GM19043 (cell line): ENCODE results near the gene EPS8L3.
"Not testable (repeated sequence)": the region's sequence is repeated elsewhere in the genome, so short reads cannot be mapped to it uniquely, and the experiment has no call there.

Experiments used
- ATAC-seq: cut with Tn5 transposase; IDR thresholded peaks from one replicate; pipeline ENCODE4 v1.9.1; 2021; ENCODE audit warnings: low read depth; ENCODE audit not compliant: unreplicated experiment

EPS8L3 gene

DNA sequence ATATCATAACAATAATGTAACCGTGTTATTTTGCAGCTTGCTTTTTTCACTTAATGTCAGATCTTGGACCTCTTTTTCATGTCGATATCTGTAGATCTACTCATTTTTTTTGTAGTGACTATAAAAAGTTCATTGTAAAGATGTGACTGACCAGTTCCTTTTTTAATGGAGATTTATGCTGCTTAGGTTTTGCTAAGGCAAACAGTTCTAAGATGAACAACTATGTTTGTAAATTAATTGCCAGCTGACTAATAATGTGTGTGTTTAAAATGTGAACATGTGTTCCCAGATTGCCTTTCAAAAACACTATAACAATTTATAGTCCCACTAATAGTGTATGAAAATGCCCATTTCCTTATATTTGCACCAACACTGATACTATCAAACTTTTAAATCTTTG lies 18.1 kb upstream of the EPS8L3 start:
- ATAC-seq = no peak

DNA sequence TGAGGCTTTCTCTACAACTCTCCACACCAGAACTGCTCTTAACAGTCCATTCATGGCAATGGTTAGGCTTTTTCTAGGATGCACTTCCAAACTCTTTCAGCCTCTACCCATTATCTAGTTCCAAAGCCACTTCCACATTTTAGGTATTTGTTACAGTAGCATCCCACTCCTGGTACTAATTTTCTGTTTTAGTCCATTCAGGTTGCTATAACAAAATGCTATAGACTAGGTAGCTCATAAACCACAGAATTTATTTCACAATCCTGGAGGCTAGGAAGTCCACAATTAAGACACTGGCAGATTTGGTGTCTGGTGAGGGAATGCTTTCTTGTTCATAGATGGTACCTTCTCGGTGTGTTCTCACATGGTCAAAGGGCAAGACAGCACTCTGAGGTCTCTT lies 17.3 kb upstream of the EPS8L3 start:
- ATAC-seq = no peak

DNA sequence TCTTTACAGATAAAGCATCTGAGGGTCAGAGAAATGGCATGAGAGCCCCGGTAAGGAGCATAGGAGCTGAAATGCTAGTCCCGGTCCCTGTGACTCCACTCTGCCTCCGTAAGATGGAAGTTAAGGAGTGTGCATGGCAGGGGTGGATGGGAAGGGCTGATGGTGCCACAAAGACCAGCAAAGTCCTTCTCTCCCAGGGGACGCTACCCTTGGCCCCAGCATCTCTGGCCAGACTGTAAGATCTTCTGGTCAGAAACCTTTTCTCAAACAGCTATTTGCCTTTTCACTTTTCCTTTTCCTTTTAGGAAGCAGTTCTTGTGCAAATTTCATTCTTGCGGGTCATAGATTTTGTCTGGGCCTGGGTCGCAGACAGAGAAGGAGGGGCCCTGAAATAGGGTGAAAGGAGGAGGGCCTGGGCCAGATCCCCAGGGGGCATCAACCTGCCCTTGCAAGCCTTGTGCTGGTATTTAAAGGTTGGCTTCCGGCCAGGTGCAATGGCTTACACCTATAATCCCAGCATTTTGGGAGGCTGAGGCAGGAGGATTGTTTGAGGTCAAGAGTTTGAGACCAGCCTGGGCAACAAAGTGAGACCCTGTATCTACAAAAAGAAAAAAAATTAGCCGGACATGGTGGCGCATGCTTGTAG lies 14.4 kb upstream of the EPS8L3 start:
- ATAC-seq = no peak

DNA sequence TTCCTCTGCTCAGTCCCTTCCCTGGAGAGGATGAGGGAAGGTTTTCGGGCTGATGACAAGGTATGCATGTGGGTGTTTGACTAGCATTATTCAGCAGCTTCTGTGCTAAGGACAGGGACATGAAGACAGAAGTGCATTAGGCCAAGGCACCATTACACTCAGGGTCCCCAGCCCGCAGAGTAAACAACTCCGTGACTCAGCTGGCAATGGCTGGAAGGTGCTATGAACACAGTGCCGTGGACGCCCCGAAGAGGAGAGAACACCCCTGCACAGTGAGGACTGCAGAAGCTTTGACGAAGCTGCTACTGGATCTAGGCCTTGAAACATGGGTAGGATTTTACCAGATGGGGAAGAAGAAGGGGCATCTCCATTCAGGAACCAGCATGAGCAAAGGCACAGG lies 13.7 kb upstream of the EPS8L3 start:
- ATAC-seq = no peak

DNA sequence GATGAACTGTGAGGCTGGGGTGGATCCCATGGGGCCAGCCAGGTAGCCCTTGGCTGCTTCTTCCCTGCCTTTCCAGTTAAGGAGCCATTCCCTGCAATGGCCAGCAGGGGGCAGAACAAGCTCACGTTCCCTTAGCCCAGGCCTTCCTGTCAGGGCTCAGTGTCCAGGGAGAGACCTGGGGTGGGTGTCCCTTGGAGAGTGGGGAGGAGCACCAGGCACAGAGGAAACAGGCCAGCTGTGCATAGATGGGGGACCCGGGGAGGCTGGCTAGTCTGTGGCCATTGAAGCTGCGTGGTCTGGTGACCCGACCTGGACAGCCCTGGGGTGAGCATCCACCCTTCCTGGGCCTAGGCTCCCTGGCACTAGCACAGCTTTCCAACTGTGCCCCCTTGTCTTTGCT lies 13.2 kb upstream of the EPS8L3 start:
- ATAC-seq = peak; percentile 68

DNA sequence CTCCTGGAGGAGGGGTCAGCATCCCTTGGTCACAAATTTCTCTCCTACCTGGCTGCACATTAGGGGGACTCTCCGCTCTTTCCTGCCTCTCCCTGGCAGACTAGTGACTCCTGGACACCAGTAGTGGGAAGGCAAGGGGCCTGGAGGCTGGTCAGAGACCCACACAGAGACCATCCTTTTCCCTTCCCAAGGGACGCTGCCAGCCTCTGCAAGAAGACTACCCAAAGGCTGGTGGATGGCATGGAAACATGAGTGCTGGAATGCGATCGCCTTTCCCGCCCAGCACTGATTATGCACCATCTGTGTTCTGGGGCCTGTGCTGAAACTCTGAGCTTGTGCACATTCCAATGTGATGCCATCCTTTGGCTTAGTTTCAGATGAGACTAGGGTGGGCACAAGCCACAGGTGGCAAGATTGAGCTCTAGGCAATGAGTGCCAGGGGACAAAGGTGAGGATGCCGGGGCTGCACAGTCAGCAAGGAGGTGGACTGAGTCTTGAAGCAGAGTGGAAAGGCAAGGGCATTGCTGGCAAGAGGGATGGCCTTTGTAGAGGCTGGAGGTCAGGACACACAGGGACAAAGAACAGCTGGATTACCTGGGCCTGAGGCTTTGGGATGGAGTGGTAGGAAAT lies 12.6 kb upstream of the EPS8L3 start:
- ATAC-seq = no peak

DNA sequence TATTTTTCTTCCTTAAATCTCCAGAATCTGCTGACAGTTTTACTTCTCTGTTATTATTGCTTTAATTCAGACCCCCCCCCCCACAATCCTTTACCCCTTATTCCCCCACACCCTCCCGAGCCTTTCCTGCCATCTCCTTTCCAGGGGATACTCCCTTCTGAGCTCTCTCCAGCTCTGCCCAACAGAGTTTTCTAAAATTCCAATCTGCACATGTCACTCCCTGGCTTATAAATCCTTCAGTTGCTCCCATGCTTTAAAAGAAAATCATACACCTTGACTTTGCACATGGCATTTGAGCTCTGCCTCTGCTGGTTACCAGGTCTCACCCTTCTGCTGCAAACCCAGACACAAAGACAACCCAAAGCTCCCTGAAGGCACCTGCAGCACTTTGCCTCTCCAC lies 11.7 kb upstream of the EPS8L3 start:
- no peak for ATAC-seq

DNA sequence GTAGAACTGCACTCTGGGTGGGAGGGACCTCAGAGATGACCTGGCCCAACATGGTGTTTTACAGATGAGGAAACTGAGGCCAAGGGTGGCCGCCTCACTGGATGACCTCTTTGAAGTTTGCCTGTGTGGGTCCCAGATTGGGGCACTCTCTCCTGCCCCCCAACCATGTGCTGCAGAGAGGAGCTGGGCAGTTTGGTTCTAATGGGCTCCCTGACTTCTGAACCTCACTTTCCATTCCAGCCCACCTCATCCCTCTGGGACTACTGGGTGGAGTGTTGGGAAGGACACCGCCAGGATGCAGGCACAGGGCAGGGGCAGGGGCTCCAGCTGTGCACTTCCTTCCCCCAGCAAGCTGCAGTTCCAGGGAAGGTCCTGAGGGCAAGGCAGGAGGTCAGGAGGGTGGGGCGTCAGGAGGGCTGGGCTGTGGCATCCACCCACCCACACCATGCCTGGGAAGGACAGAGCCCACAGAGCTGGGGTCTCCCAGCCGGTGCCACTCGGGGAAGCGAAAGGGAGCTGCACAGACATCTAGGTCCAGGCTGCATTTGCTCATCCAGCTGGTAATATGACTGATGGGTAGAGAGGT lies 10.3 kb upstream of the EPS8L3 start:
- ATAC-seq = no peak

DNA sequence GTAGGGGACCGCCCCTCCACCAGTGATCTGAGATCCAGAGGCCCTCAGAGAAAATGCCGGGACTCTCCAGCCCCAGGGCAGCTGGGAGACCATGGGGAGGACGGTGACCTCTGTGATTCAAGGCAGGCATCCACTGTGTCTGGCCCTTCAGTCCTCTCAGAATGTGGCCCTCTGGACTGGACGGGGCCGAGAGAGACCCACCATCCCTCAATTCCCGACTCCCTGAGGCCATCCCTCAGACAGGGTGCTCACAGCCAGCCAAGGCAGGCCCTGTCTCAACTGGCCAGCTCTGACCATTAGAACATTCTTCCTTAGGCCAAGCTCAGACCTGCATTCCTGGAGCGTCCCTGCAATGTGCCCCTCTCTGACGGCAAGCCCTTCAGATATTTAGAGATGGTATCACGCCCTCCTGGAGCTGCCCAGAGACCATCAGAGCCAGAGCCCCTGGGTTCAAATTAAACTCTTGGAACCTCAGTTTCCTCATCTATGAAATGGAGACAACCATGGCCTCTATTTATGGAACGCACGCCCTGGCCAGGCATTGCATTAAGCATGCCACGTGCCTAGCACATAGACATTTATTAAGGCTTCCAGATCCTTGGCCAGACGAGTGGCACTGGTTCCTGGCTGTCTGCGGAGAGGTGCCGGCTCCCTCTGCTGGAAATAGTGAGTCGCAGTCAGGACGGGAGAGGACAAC lies 9.6 kb upstream of the EPS8L3 start:
- no peak for ATAC-seq

DNA sequence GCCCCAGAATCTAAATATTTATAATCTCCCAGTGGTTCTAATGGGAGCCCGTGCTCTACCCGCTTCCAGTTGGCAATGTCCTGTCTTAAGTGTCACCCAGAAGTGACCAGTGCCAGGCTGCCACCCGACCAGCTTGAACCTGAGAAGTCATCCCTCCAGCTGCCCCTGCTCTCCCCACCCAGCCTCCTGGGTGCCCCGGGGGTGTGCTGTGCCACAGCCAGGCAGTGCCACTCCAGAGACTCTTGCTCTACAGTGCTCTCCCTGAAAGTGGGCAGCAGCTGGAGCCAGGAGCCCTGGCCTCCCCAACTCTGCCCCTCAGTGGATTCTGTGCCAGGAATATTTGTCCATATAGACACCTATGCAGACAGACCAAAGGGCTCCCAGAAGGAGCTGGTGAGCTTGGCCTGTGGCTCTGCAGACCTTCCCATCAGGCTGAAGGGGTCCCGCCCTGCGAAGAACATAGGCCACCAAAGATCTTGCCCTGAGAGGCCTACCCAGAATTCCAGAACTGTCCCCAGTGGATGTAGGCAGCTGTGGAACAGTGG lies 9.0 kb upstream of the EPS8L3 start:
- ATAC-seq = no peak

DNA sequence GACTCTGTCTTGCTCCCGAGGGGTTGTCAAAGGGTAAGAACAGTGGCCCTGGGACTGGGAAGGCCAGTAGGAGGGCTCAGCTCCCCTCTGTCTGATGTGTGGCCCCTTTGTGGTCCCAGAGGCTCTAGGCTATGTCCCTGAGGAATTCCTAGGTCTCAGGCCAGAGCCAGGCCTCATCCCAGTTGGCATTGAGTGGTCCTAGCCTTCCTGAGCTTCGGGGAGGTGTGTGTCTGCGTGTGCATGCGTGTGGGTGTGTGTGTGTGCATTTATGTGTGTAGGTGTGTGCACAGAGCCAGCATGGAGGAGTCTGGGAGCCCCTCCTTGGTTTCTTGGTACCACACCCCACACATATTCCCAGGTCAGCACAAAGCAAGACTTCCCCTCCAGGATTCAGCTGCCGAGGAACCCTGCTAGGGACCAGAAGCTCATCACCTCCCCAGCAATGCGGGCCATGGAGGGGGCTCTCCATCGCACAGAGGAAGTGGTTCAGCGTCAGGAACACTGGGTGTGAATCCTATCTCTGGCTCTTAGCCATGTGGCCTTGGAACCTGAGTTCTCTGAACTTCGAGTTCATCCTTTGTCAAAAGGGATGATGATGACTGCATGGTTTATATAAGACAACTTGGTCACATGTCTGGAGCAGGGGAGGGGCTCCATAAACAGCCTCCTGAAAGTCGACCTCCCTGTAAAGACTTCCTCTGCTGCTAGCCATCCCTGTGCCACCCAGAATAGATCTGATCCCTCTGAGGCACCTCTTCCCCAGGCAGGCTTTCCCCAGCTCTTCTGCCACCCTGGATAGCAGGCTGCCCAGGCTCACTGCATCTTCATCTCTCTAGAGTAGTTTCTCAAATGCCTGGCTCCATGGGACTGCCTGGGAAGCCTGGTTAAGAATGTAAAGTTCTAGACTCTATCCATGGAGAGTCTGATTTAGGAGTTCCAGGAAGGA lies 8.3 kb upstream of the EPS8L3 start:
- no peak for ATAC-seq

DNA sequence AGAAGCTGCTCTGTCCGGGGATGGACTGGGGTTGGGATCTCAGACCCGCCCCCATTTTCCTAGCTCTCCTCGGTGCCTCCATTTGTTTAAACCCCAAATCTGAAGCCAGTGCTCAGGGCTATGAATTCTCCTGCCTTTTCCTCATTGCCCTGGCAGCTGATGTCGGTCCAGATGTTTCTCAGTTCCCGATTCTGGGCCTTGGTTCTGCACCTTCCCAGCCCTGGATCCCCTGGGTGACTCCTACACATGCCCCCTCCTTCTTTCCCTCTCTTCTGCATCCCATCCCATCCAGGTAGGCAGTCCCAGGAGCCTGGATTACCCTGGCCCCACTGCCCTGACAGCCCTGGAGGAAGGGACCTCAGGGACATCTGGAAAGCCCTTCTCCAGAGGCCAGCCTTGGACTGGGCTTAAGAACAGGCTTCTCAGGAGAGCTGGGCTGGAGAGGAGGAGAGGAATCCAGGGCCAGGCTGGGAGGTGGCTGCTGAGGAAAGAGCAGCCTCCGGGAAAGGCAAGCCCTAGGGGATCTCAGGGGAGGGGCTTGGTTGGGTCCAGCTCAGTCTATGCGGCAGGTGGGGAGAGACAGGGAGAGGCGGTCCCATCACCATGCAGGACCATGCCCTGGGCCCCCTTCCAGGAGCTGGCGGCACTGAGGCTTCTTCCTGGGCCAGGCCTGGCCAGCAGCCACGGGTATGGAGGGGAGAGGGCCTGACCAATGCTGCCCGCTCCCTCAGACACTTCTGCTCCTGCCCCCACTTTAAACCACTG lies 6.8 kb upstream of the EPS8L3 start:
- no peak for ATAC-seq

DNA sequence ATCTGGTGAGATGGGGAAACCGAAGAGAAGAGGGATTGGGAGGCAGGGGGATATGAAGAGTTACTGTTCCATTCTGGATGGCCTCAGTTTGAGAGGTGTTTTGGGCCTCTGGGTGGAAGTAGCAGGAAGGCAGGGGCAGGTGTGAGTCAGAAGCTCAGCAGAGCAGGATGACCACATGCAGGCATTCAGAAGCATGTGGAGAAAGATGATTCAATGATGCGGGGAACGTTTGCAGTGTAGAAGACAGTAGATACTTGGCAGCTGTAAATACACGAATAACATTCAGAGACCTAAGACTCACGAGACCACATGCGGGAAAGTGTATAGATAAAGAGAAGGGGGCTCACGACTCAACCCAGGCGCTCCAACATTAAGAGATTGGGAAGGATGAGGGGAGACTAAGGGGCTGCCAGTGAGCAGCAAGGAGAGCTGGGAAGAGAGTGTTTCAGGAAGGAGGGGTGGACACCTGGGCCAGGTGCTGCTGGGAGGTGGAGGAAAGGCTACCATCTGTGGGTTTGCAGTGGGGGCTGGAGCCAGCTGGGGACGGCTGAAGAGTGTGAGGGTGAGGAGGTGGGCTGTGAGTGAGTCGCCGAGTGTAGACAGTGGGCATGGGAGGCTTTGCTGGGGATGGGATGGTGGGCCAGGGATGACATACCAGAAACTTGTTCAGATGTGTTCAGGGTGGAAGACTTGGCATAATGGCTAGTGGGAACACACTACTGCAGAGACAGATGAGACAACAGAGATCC lies 5.8 kb upstream of the EPS8L3 start:
- no peak for ATAC-seq

DNA sequence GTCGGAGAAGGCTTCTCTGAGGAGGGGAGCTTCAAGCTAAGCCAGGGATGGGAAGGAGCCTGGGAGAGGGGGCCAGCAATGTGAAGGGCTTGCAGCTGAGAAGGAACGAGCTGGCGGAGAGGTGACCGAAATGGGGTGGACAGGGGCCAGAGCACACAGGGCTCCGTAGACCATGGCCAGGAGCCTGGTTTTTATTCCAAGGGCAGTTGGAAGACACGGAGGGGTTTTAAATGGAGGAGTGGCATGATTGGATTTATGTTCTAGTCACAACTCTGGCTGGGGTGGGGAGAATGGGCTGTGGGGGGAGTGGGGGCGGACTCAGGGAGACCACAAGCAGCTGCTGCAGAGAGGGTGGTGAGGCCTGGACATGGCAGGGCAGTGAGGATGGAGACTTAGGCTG lies 5.1 kb upstream of the EPS8L3 start:
- ATAC-seq = no peak

DNA sequence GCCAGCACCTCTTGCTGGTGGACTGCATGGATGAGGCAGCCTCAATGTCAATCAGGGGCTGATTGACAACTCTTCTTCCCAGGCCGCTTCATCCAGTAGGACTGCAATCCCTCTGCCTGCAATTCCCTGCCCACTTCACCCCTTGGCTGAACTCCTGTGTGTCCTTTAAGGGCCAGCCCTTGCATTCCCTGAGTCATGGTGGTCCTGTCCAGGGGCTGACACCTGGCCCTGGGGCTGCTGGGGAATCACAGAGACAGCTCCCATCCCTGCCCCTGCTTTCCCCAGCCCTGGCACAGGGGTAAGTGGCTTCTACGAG lies 4.6 kb upstream of the EPS8L3 start:
- no peak for ATAC-seq

DNA sequence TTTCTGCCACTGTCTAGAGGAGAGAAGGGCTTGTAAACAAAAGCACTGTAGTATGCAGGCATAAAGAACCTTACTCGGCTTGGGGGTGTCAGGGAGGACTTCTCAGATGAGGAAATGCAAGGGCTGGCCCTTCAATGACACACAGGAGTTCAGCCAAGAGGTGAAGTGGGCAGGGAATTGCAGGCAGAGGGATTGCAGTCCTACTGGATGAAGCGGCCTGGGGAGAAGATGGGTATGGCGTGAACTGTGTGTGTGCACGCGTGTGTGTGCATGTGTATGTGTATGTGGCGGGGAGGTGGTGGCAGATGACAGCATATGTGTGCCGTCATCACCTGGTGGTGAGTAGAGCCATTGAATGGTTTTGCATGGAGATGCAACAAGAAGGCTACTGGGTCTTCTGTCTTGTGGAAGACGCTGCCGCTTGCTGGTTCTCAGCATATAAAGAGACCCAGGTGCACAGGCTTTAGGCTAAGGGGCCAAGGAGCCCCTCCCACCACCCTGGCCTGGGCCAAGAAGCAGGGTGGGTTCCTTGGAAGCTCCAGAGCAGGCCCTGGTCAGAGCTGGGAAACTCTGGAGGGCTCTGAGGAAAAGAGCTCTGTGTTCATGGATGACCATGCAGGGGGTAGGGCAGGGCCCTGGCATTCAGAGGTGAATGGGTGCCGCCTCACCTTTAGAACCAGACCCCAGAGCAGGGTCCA lies 4.1 kb upstream of the EPS8L3 start:
- no peak for ATAC-seq

DNA sequence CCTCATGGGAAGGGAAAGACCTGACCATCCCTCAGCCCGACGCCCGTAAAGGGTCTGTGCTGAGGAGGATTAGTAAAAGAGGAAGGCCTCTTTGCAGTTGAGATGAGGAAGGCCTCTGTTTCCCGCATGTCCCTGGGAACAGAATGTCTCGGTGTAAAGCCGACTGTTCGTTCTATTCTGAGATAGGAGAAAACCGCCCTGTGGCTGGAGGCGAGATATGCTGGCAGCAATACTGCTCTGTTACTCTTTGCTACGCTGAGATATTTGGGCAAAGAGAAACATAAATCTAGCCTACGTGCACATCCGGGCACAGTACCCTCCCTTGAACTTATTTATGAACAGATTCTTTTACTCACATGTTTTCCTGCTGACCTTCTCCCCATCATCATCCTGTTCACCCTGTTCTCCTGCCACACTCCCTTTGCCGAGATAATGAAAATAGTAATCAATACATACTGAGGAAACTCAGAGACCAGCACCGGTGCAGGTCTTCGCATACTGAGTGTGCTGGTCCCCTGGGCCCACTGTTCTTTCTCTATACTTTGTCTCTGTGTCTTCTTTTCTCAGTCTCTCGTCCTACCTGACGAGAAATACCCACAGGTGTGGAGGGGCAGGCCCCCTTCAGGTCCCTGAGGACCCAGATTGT lies 3.4 kb upstream of the EPS8L3 start:
- ATAC-seq = not testable (repeated sequence)
